Memory B cell (primary cell): ENCODE results near the gene PTPRD.

Experiments
- ATAC-seq: fragments of 150-1000 bp; cut with Tn5 transposase; 2 replicates; pipeline ENCODE4 v1.10.0; 2021; ENCODE audit warnings: low read depth, mild to moderate bottlenecking, moderate library complexity
- DNase-seq, 2 donors: peaks; one replicate each; pipeline ENCODE4 v3.0.0; 2022; ENCODE audit warnings: low spot score in 2 of 2
- H3K27ac Mint-ChIP-seq: one replicate; pipeline ENCODE4 v1.8.0; 2022; ENCODE audit warnings: mild to moderate bottlenecking, moderate library complexity, mixed read lengths
- H3K27me3 Mint-ChIP-seq: one replicate; pipeline ENCODE4 v1.8.0; 2022; ENCODE audit warnings: mixed read lengths
- H3K36me3 Mint-ChIP-seq: one replicate; pipeline ENCODE4 v1.8.0; 2022; ENCODE audit warnings: mild to moderate bottlenecking, mixed read lengths
- H3K4me1 Mint-ChIP-seq: one replicate; pipeline ENCODE4 v1.8.0; 2022; ENCODE audit warnings: mixed read lengths
- H3K4me3 Mint-ChIP-seq: one replicate; pipeline ENCODE4 v1.8.0; 2022; ENCODE audit warnings: mild to moderate bottlenecking, moderate library complexity, mixed read lengths
- H3K9me3 Mint-ChIP-seq: one replicate; pipeline ENCODE4 v1.8.0; 2022; ENCODE audit warnings: mixed read lengths

PTPRD gene

DNA sequence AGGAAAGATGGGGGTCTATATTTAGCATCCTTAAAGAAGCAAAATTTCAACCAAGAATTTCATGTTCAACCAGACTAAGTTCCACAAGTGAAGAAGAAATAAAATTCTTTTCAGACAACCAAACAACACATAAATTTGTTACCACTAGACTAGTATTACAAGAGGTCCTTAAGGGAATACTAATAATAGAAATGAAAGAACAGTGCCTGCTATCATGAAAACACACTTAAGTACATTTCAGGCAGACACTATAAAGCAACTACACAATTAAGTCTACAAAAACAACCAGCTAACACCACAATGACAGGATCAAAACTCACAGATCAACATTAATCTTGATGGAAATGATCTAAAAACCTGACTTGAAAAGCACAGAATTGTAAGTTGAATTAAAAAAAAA is 477.2 kb downstream of the PTPRD start:
- no peak for DNase-seq
- no peak for ATAC-seq
- Mint-ChIP-seq H3K27me3 (no peaks in the 10 kb centered on the region), H3K9me3 (peaks cover 4% of the 10 kb centered on the region), H3K4me1 (no peaks in the 10 kb centered on the region), H3K27ac (no peak overlapping the region), H3K36me3 (no peaks in the 10 kb centered on the region), H3K4me3 (no peak overlapping the region)

DNA sequence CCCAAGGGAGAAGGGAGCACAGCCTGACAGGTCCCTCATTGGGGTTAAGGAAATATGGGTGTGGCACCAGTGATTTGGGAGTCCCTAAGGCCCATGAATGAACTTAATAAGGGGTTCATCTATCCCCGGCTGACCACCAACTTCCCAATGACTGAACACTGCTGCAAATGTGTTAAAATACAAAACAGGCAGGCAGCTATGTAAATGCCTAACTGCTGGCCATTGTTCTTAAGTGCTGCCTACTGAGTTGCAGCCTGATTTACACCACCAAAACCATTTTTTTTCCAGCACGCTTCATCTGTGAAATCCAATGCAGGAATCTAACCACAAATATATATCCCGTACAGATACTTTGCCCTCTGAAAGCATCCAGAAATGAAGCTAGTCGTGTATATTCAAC is 478.5 kb downstream of the PTPRD start:
- no peaks in the 10 kb centered on the region for H3K36me3 Mint-ChIP-seq
- peaks cover 4% of the 10 kb centered on the region for H3K9me3 Mint-ChIP-seq
- no peak overlapping the region for H3K27ac Mint-ChIP-seq
- H3K27me3 Mint-ChIP-seq: no peaks in the 10 kb centered on the region
- ATAC-seq: no peak
- H3K4me1 Mint-ChIP-seq: no peaks in the 10 kb centered on the region
- no peak for DNase-seq
- H3K4me3 Mint-ChIP-seq: no peak overlapping the region

DNA sequence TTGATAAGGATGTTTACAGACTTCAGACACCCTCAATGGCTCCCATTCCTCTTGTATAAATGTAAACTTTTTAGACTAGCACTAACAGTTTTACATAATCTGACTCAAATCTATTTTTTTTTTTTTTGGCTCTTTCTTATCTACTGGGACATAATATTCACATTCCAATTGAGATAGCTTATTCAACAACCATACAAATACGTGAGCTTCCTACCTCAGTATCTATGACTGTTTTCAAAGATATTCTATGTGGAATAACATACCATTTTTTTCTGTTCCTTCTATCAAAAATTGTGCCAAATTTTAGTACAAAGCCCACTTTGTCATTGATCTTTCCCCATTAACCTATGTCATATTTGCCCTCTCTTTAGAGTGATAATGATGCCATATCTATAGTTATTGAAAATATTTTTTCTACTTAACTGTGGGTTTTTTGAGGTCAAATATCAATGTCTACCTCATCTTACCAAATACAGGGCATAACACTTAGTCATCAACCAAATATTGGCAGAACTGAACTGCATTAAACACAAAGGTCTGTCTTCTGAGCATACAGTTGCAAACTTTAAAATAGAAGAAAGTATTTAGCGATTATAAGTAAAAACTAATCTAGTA is 482.6 kb downstream of the PTPRD start:
- Mint-ChIP-seq H3K4me3 (no peak overlapping the region), H3K36me3 (no peaks in the 10 kb centered on the region), H3K27ac (no peak overlapping the region), H3K9me3 (no peaks in the 10 kb centered on the region), H3K4me1 (no peaks in the 10 kb centered on the region), H3K27me3 (no peaks in the 10 kb centered on the region)
- no peak for ATAC-seq
- DNase-seq: no peak

DNA sequence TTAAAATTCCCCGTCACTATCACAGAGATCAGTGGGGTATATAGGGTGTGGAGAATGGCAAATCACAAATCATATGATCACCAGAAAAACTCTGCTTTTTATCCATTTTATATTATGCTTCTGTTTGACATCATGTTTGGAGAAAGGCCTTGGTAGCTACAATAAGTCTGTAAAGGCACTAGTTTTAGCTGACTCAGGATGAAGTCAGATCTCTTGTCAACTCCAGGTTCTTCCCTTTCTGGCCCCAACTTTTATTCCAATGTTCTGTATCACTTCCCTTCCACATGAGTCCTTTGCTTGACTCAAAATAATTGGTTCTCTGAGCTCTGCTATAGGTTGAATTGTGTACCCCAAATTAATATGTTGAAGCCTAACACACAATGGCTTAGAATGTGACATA is 484.9 kb downstream of the PTPRD start:
- Mint-ChIP-seq H3K4me1 (no peaks in the 10 kb centered on the region), H3K9me3 (no peaks in the 10 kb centered on the region), H3K27ac (no peak overlapping the region), H3K27me3 (no peaks in the 10 kb centered on the region), H3K4me3 (no peak overlapping the region), H3K36me3 (no peaks in the 10 kb centered on the region)
- DNase-seq (no peak), ATAC-seq (no peak)

DNA sequence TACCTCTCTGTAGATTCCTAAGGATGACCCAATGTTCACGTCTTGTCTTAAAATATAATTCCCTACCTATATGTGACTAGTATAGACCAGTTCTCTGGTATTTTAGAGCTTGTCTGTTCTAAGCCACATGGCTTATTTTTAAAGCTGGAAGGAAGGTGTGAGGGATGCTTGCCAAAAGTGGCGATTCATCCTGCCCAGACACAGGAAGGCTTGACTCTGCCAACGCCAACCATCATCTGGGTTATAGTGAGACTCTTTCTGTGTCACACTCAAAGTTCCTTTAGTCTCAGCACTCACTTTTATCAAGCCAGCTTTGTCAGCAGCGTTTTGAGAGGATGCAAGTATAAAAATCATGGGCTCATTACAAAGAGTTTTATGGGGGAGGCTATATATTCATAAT is 500.0 kb downstream of the PTPRD start:
- Mint-ChIP-seq H3K4me3 (no peak overlapping the region), H3K9me3 (no peaks in the 10 kb centered on the region), H3K36me3 (no peaks in the 10 kb centered on the region), H3K27ac (no peak overlapping the region), H3K4me1 (no peaks in the 10 kb centered on the region), H3K27me3 (no peaks in the 10 kb centered on the region)
- DNase-seq: no peak
- no peak for ATAC-seq

DNA sequence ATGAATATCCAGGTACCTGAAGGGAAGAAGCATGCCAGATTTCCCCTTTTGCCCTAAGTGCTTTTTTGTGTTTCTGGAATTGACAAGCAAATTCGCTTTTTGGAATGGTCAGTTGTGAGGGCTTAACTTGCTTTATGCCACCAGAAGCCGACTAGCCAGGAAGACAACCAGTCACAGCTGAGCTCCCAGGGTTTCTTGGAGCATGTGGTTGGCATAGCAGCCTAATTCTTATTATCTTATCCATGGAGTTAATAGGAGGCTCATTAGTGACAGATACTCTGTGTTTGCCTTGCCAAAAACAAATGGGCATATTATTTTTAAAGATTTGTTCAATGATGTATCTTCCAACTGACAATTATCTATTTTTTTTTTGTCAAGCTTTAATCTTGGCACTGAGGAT is 500.7 kb downstream of the PTPRD start:
- Mint-ChIP-seq H3K27ac (no peak overlapping the region), H3K27me3 (no peaks in the 10 kb centered on the region), H3K4me3 (no peak overlapping the region), H3K36me3 (no peaks in the 10 kb centered on the region), H3K4me1 (no peaks in the 10 kb centered on the region), H3K9me3 (no peaks in the 10 kb centered on the region)
- DNase-seq: no peak
- no peak for ATAC-seq

DNA sequence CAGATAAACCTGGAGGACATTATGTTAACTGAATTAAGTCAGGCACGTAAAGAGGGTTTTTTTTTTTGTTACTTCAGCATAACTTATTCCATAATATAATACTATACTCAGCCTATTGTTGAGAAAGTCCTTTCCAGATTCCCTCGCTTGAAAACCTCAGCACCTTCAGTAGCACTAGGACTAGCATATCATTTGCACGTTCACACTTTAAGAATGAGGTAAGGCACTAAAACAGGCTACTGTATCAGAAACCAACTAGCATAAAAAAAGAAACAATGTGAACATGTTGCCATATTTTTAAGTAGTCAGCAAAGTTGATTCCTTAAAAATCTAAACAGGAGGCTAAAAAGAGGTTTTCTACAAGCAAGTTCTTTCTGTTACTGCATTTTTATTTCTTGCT is 504.0 kb downstream of the PTPRD start:
- no peak for ATAC-seq
- H3K27ac Mint-ChIP-seq: no peak overlapping the region

DNA sequence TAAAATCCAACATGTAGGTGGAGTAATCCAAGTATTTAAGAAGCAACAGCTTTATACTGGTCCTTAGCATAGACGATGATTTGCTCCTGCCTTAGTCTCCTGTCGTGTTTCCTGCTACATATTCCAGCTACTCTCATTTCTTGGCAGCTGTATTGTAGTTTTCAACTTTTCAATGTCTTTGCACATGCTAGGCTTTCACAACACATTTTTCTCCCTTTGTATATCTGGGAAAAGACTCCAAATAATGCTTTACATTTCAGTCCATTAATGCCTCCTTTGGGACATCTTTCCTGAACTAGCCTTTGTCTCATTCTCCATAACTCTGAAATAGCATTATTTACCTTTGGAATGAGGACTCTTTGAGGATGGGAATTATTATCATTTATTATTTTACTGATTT is 508.0 kb downstream of the PTPRD start:
- Mint-ChIP-seq H3K27ac (no peak overlapping the region), H3K4me1 (no peaks in the 10 kb centered on the region), H3K27me3 (no peaks in the 10 kb centered on the region), H3K4me3 (no peak overlapping the region), H3K36me3 (no peaks in the 10 kb centered on the region), H3K9me3 (peaks cover 2% of the 10 kb centered on the region)
- DNase-seq (no peak), ATAC-seq (no peak)

More for the DNA sequence above, 504.0 kb downstream of the PTPRD start:
- Mint-ChIP-seq H3K4me1 (no peaks in the 10 kb centered on the region), H3K27me3 (no peaks in the 10 kb centered on the region), H3K9me3 (peaks cover 2% of the 10 kb centered on the region), H3K4me3 (no peak overlapping the region), H3K36me3 (no peaks in the 10 kb centered on the region)
- DNase-seq: no peak

DNA sequence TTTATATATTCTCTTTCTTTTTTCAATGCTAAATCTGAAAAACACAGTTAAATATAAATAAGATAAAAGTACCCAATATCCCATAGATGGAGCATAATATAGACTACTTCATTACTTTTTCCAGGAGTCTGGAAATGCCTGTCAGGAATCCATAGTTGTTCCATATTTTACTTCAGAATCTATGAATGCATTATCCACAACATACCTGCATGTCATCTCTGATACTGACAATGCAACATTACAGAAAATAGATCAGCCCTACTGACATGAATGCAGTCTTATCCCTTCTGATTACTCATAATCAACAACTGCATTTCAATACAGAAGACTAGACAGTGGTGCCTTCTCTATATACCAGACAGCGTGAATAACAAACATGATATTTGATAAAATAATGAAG is 517.6 kb downstream of the PTPRD start:
- Mint-ChIP-seq H3K4me3 (no peak overlapping the region), H3K4me1 (no peaks in the 10 kb centered on the region), H3K9me3 (peaks cover 6% of the 10 kb centered on the region), H3K27me3 (no peaks in the 10 kb centered on the region), H3K27ac (no peak overlapping the region), H3K36me3 (no peaks in the 10 kb centered on the region)
- ATAC-seq (no peak), DNase-seq (no peak)

DNA sequence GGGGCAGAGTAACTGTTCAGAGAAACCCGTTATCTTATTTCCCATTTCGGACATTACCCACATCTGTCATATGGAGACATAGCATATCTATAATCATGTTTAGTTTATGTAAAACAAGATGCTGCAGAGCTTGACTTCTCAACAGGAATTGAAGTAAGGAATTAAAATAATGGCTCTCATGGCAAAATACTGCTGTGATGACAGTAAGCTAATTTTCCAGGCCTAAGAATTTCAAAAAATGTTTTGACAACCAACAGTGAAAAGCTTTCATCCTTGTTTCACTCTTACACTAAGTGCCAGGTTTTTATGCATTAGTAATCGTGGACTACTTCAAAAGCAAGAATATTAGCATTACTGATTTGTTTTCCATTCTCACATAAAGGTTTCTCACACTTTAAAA is 518.2 kb downstream of the PTPRD start:
- Mint-ChIP-seq H3K9me3 (peaks cover 6% of the 10 kb centered on the region), H3K36me3 (no peaks in the 10 kb centered on the region), H3K4me1 (no peaks in the 10 kb centered on the region), H3K27me3 (no peaks in the 10 kb centered on the region), H3K27ac (no peak overlapping the region), H3K4me3 (no peak overlapping the region)
- ATAC-seq (no peak), DNase-seq (no peak)

DNA sequence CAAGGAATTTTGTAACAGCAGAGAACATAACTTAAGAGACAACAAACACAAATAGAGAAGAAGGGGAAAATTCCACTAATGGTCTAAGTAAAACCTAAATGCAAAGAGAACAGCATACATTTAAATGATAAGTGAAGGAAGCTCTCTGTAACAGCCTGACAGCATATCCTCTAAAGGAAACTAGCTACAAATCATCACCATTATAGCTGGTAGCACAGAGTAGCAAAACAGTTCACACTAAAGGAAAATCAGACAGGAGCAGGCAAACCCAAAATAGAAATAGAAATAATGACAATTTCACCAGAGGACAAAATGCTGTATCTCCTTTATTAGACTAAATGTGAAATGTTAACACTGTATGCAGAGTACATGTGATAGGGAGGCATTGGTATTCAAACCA is 532.8 kb downstream of the PTPRD start:
- no peaks in the 10 kb centered on the region for H3K4me1 Mint-ChIP-seq
- no peak for ATAC-seq
- no peak for DNase-seq
- no peaks in the 10 kb centered on the region for H3K9me3 Mint-ChIP-seq
- H3K36me3 Mint-ChIP-seq: no peaks in the 10 kb centered on the region
- no peak overlapping the region for H3K27ac Mint-ChIP-seq
- H3K4me3 Mint-ChIP-seq: no peak overlapping the region
- no peaks in the 10 kb centered on the region for H3K27me3 Mint-ChIP-seq

DNA sequence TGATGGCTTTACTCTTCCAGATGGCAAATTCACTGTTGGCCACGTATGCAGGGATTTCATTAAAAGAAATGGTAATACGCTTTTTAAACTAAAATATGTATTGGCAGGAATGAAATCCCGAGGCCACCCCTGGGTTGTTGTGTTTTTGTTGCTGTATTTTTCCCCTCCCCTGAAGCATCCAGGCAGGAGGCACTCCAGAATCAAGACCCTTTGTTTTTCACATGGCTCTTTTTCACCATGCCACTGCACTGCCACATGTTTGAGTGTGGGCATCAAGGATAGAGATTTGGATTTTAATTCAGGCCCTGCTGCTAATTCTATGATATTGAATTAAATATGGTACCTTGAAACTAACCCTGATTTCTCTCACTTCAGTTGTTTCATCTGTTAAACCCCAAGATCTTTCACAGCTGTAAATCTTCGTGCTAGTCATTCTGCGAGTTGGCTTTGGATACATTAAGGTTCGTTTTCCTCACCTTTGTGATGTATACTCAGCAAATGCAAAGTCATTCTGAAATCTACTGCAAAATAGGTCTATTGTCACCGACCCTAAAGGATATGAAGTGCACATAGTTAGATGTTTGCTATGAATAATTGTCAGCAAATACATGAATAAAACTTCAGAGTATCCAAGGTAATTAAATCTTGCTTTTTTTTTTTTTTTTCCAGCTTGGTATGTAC is 533.4 kb downstream of the PTPRD start:
- H3K27ac Mint-ChIP-seq: no peak overlapping the region
- H3K36me3 Mint-ChIP-seq: no peaks in the 10 kb centered on the region
- ATAC-seq: no peak
- no peaks in the 10 kb centered on the region for H3K9me3 Mint-ChIP-seq
- DNase-seq: no peak
- no peaks in the 10 kb centered on the region for H3K4me1 Mint-ChIP-seq
- no peaks in the 10 kb centered on the region for H3K27me3 Mint-ChIP-seq
- H3K4me3 Mint-ChIP-seq: no peak overlapping the region

DNA sequence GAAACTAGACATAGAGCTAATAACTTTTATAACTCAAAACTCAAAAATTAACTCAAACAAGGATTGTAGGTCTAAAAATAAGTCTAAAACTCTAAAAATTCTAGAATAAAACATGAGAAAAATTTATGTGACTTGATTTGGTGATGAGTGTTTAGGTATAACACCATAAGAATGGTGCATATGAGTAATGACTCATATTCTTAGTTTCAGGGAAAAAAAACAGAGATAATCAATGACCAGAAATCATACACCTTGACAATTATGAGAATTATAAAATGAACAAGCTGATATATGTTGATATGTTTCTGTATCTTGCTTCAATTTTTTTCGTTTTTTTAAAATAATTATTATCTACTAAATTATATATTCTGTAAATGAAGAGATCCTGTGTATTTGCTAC is 541.2 kb downstream of the PTPRD start:
- no peak for ATAC-seq
- Mint-ChIP-seq H3K27me3 (no peaks in the 10 kb centered on the region), H3K36me3 (no peaks in the 10 kb centered on the region), H3K9me3 (no peaks in the 10 kb centered on the region), H3K4me1 (no peaks in the 10 kb centered on the region), H3K4me3 (no peak overlapping the region), H3K27ac (no peak overlapping the region)
- DNase-seq: no peak

DNA sequence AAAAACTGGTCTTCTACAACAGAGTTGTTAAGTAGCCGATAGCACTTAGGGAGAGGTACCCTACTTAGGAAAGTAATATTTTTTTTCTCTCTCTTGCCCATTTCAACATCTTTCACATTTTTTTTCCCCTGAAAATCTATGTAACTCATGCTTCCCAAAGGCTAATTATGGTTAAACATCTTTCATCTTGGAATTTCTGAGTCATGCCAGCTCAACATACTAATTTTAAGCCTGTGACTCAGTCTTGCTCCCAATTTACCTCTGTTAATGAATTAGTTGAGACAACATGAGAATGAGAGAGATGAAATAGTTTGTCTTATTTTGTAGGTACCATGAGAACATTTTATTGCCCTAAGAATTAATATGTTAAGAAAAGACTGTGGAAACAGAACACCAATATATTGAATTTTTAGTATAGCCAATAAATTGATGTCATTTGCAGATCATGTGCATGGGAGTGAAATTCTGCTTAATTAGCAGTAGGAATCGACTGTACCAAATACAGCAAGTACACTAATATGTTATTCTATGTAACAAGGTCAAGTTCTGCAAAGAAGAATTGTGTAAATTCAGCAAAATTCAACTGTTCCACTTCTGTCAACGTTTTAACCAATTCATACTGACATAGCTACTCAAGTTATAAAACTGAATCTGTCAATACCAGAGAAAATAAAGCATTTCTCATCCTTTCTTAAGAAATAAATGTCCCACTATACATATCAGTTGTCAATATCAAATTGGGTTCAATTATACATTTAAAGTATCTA is 550.0 kb downstream of the PTPRD start:
- no peak overlapping the region for H3K27ac Mint-ChIP-seq
- ATAC-seq (no peak), DNase-seq (no peak)
- H3K4me1 Mint-ChIP-seq: peaks cover 4% of the 10 kb centered on the region
- no peaks in the 10 kb centered on the region for H3K36me3 Mint-ChIP-seq
- H3K27me3 Mint-ChIP-seq: no peaks in the 10 kb centered on the region
- no peak overlapping the region for H3K4me3 Mint-ChIP-seq
- no peaks in the 10 kb centered on the region for H3K9me3 Mint-ChIP-seq

DNA sequence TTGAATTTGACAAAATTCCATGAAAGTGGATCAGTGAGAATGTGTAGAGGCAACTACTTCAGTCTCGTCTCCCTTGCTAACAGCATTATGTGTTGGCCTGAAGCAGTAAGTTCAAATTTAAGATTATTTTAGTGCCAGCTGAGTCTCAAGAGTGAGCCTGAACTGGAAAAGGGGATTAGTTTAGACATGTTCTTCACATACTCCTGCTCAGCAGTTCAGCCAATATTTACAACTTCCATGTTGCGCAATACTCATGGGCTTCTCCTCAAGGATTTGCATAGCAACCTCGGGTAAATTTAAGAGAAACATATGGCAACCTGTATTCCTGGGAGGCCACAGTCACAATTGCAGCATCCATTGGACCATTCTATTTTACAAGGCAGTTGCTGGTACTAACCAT is 553.8 kb downstream of the PTPRD start:
- no peak overlapping the region for H3K4me3 Mint-ChIP-seq
- H3K36me3 Mint-ChIP-seq: no peaks in the 10 kb centered on the region
- H3K9me3 Mint-ChIP-seq: no peaks in the 10 kb centered on the region
- H3K27me3 Mint-ChIP-seq: no peaks in the 10 kb centered on the region
- H3K27ac Mint-ChIP-seq: no peak overlapping the region
- DNase-seq (no peak), ATAC-seq (no peak)
- H3K4me1 Mint-ChIP-seq: peaks cover 4% of the 10 kb centered on the region
